ENCODE measurements around the gene XYLB.
A peak's percentile ranks its signal among the peaks of the same experiment; 100 is the strongest.
"Not testable (repeated sequence)": the region's sequence is repeated elsewhere in the genome, so short reads cannot be mapped to it uniquely, and the experiment has no call there.

Gene XYLB

DNA sequence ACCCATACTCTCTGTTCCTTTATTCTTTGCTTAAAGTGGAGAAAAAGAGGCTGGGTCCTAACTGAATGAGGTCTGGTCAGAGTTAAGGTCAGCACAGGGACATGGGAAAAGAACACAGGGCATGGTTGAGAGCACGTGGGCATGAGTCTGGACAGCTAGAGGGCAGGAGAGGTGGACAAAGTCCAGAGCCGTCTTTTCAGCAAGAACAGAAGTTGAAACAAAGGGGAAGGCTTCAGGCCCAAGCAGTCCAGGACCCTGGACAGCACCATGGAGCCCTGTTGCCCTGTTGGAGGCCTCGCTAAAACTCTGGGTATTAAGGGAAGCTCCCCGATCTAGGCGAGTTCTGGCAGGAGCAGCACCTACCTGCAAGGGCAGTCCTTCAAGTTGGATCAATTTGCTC lies 50.7 kb downstream of the XYLB start:
- no peaks in the 10 kb centered on the region for H3K4me1 ChIP-seq (ENCODE audit: control insufficient read depth, insufficient read depth, low read length, poor library complexity, severe bottlenecking)
- peaks cover 9% of the 10 kb centered on the region for H3K36me3 ChIP-seq (ENCODE audit: control insufficient read depth, insufficient read depth, low read length)
- no peak overlapping the region for H3K27ac ChIP-seq (ENCODE audit: low read depth, low read length, severe bottlenecking)
- H3K4me3 ChIP-seq (ENCODE audit: extremely low read depth, insufficient read depth, low read length, poor library complexity, severe bottlenecking): no peak overlapping the region
- no peaks in the 10 kb centered on the region for H3K9me3 ChIP-seq (ENCODE audit: control insufficient read depth, low read length)
- WGBS, 2 experiments (ENCODE audit: insufficient coverage in 2 of 2): 67 to 74% methylated on average over 5 of the region's 5 CpGs

DNA sequence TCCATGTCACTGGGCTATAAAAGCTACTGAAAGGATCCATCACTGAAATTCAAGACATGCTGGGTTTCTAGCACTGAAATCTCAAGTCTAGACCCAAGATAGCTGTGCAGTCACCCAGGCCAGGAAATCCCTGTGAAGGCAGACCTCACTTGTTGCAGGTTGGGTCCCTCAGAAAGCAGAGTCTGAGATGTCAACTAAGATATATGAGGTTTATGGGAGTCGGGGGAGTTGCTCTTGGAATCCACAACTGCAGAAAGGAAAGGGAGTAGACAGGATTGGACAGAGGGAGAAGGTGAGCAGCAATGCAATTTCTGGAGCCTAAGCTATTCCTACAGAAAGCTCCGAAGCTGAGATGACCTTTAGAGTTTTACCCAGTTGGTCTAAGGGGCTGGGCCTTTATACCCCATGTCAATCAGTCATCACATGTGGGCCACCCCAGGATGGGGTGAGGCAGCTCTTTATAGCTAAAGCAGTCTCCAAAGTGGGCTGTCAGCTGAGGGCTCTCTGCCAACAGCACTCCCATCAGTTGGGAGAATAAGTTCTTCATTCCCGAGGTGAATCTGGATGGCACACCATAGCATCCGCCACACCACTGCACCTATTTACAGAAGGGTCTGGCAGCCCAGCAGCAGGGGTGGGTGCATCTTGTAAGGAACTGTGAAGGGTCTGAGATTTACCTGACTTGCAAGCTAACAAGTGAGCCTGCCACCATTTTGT lies 54.8 kb downstream of the XYLB start:
- Histone ChIP-seq H3K36me3 (ENCODE audit: control insufficient read depth, insufficient read depth, low read length) (peaks cover 17% of the 10 kb centered on the region), H3K4me3 (ENCODE audit: extremely low read depth, insufficient read depth, low read length, poor library complexity, severe bottlenecking) (no peak overlapping the region), H3K4me1 (ENCODE audit: control insufficient read depth, insufficient read depth, low read length, poor library complexity, severe bottlenecking) (no peaks in the 10 kb centered on the region), H3K9me3 (ENCODE audit: control insufficient read depth, low read length) (peaks cover 3% of the 10 kb centered on the region), H3K27ac (ENCODE audit: low read depth, low read length, severe bottlenecking) (no peak overlapping the region)
- 78 to 93% methylated on average over 2 of the region's 4 CpGs for WGBS, 2 experiments (ENCODE audit: insufficient coverage in 2 of 2)

DNA sequence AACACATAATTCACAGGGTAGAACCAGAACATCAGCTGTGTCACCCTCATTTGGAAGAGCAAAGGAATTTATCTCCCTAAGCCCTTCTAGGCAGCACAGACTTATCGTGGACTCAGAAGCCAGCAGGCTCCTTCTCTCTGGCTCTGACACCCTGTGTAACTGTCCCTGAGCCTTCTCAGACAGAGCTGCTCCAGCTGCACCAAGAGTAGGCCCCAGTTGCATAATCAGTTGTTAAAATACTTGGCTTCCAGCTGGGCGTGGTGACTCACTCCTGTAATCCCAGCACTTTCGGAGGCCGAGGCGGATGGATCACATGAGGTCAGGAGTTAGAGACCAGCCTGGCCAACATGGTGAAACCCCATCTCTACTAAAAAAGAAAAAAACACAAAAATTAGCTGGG lies 57.7 kb downstream of the XYLB start:
- 84 to 90% methylated on average over 3 to 5 of the region's 5 CpGs for WGBS, 2 experiments (ENCODE audit: insufficient coverage in 2 of 2)
- no peak overlapping the region for H3K27ac ChIP-seq (ENCODE audit: low read depth, low read length, severe bottlenecking)

DNA sequence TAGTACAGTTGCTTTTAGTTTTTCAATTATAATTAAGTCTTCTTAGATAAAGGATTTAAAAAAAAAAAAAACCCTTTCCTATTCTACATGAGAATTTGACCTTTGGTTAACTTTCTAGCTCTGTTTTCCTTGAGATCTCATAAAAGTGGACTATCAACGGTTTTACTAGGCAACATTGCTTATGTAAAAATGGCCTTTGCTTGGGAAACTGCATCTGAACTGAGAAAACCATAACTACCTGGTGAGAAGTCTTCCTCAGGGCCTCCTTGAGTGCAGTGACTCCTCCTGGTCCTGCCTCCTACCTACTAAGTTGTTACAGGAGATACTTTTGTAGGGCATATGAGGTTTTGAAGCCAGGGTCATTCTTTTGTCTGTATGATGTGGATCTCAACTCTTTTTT lies 65.0 kb downstream of the XYLB start:
- H3K27ac ChIP-seq (ENCODE audit: low read depth, low read length, severe bottlenecking): no peak overlapping the region
- no peaks in the 10 kb centered on the region for H3K9me3 ChIP-seq (ENCODE audit: control insufficient read depth, low read length)
- H3K36me3 ChIP-seq (ENCODE audit: control insufficient read depth, insufficient read depth, low read length): no peaks in the 10 kb centered on the region
- no peaks in the 10 kb centered on the region for H3K4me1 ChIP-seq (ENCODE audit: control insufficient read depth, insufficient read depth, low read length, poor library complexity, severe bottlenecking)
- no peak overlapping the region for H3K4me3 ChIP-seq (ENCODE audit: extremely low read depth, insufficient read depth, low read length, poor library complexity, severe bottlenecking)
- WGBS, 2 experiments (ENCODE audit: insufficient coverage in 2 of 2): 71 to 100% methylated on average over 1 of the region's 1 CpG

More for the DNA sequence above, 57.7 kb downstream of the XYLB start:
- peaks cover 17% of the 10 kb centered on the region for H3K36me3 ChIP-seq (ENCODE audit: control insufficient read depth, insufficient read depth, low read length)
- no peaks in the 10 kb centered on the region for H3K4me1 ChIP-seq (ENCODE audit: control insufficient read depth, insufficient read depth, low read length, poor library complexity, severe bottlenecking)
- peaks cover 3% of the 10 kb centered on the region for H3K9me3 ChIP-seq (ENCODE audit: control insufficient read depth, low read length)
- no peak overlapping the region for H3K4me3 ChIP-seq (ENCODE audit: extremely low read depth, insufficient read depth, low read length, poor library complexity, severe bottlenecking)

DNA sequence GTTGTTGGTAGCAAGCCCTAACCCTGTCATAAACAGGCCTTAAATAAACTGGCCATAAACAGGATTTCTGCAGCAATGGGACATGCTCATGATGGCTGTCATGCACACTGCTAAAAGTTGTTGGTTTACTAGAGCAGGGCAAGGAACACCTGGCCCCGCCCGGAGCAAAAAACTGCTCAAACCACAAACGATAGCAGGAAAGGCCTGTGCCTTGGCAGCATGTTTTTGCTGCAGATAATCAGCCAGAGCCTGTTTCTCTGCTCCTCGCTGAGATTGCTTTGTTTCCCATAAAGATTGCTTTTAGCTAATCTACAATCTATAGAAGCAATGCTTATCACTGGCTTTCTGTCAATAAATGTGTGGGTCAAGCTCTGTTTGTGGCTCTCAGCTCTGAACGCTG lies 74.2 kb downstream of the XYLB start:
- H3K36me3 ChIP-seq (ENCODE audit: control insufficient read depth, insufficient read depth, low read length); H3K4me1 ChIP-seq (ENCODE audit: control insufficient read depth, insufficient read depth, low read length, poor library complexity, severe bottlenecking); H3K9me3 ChIP-seq (ENCODE audit: control insufficient read depth, low read length); H3K4me3 ChIP-seq (ENCODE audit: extremely low read depth, insufficient read depth, low read length, poor library complexity, severe bottlenecking); H3K27ac ChIP-seq (ENCODE audit: low read depth, low read length, severe bottlenecking): not testable (repeated sequence)
- 97 to 100% methylated on average over 2 to 5 of the region's 5 CpGs for WGBS, 2 experiments (ENCODE audit: insufficient coverage in 2 of 2)

DNA sequence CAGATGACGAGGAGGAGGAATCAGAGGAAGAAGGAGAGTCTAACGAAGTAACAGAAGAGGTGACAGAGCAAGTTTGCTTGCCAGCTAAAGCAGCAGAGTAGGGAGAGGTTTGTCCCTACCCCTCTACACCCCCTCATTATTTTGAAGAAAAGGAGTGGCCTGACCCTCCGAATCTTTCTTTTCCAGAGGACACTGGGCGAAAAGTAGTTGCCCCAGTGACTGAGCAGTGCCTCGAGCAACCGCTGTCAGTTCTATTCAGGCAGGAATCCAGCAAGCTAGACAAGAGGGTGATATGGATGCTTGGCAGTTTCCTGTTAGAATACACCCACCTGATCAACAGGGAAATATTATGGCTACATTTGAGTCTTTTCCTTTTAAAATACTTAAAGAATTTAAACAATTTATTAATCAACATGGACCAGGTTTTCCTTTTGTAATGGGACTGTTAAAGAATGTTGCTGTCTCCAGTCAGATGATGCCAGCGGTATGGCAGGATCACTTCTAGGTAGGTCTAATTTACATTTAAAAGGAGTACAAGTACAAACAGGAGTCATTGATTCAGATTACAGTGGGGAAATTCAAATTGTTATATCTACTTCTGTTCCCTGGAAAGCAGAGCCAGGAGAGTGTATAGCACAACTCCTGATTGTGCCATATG lies 75.2 kb downstream of the XYLB start:
- Histone ChIP-seq H3K4me1 (ENCODE audit: control insufficient read depth, insufficient read depth, low read length, poor library complexity, severe bottlenecking) (no peaks in the 10 kb centered on the region), H3K9me3 (ENCODE audit: control insufficient read depth, low read length) (no peaks in the 10 kb centered on the region), H3K27ac (ENCODE audit: low read depth, low read length, severe bottlenecking) (no peak overlapping the region), H3K4me3 (ENCODE audit: extremely low read depth, insufficient read depth, low read length, poor library complexity, severe bottlenecking) (no peak overlapping the region), H3K36me3 (ENCODE audit: control insufficient read depth, insufficient read depth, low read length) (no peaks in the 10 kb centered on the region)
- 45 to 57% methylated on average over 3 to 5 of the region's 7 CpGs for WGBS, 2 experiments (ENCODE audit: insufficient coverage in 2 of 2)

DNA sequence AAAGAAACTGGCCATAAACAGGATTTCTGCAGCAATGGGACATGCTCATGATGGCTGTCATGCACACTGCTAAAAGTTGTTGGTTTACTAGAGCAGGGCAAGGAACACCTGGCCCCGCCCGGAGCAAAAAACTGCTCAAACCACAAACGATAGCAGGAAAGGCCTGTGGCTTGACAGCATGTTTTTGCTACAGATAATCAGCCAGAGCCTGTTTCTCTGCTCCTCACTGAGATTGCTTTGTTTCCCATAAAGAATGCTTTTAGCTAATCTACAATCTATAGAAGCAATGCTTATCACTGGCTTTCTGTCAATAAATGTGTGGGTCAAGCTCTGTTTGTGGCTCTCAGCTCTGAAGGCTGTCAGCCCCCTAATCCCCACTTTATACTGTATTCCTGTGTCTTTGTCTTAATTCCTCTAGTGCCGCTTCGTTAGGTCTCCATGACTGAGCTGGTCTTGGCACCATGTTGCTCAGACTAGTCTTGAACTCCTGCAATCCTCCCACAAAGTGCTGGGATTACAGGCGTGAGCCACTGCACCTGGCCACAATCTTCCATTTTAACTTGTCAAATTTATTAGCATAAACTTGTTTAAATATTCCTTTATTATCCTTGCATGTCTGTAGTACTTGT lies 80.3 kb downstream of the XYLB start:
- not testable (repeated sequence) for H3K9me3 ChIP-seq (ENCODE audit: control insufficient read depth, low read length); H3K4me3 ChIP-seq (ENCODE audit: extremely low read depth, insufficient read depth, low read length, poor library complexity, severe bottlenecking); H3K36me3 ChIP-seq (ENCODE audit: control insufficient read depth, insufficient read depth, low read length); H3K4me1 ChIP-seq (ENCODE audit: control insufficient read depth, insufficient read depth, low read length, poor library complexity, severe bottlenecking)
- 87 to 89% methylated on average over 5 to 6 of the region's 6 CpGs for WGBS, 2 experiments (ENCODE audit: insufficient coverage in 2 of 2)
- peak overlapping the region; percentile 29 for H3K27ac ChIP-seq (ENCODE audit: low read depth, low read length, severe bottlenecking)

DNA sequence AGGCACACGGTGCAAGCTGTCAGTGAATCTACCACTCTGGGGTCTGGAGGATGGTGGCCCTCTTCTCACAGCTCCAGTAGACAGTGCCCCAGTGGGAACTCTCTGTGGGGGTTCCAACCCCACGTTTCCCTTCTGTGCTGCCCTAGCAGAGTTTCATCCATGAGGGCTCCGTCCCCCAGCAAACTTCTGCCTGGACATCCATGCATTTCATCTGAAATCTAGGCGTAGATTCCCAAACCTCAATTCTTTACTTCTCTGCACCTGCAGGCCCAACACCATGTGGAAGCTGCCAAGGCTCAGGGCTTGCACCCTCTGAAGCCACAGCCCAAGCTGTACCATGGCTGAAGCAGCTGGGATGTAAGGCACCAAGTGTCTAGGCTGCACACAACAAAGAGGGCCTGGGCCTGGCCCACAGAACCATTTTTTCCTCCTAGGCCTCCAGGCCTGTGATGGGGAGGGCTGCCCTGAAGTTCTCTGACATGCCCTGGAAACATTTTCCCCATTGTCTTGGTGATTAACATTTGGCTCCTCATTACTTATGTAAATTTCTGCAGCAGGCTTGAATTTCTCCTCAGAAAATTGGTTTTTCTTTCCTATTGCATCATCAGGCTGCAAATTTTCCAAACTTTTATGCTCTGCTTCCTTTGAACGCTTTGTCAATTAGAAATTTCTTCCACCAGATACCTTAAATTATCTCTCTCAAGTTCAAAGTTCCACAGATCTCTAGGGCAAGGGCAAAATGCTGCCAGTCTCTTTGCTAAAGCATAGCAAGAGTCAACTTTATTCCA lies 86.5 kb downstream of the XYLB start:
- H3K27ac ChIP-seq (ENCODE audit: low read depth, low read length, severe bottlenecking); H3K36me3 ChIP-seq (ENCODE audit: control insufficient read depth, insufficient read depth, low read length); H3K4me1 ChIP-seq (ENCODE audit: control insufficient read depth, insufficient read depth, low read length, poor library complexity, severe bottlenecking); H3K4me3 ChIP-seq (ENCODE audit: extremely low read depth, insufficient read depth, low read length, poor library complexity, severe bottlenecking): not testable (repeated sequence)
- peaks cover 28% of the 10 kb centered on the region for H3K9me3 ChIP-seq (ENCODE audit: control insufficient read depth, low read length)
- WGBS, 2 experiments (ENCODE audit: insufficient coverage in 2 of 2): 81 to 84% methylated on average over 3 of the region's 5 CpGs

DNA sequence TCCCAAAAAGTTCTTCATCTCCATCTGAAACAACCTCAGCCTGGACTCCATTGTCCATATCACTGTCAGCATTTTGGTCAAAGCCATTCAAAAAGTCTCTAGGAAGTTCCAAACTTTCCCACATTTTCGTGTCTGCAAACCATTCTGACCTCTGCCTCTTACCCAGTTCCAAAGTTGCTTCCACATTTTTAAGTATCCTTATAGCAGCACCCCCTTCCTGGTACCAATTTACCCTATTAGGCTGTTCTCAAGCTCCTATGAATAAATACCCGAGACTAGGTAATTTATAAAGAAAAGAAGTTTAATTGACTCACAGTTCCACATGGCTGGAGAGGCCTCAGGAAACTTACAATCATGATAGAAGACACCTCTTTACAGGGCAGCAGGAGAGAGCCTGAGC lies 87.1 kb downstream of the XYLB start:
- H3K36me3 ChIP-seq (ENCODE audit: control insufficient read depth, insufficient read depth, low read length); H3K4me1 ChIP-seq (ENCODE audit: control insufficient read depth, insufficient read depth, low read length, poor library complexity, severe bottlenecking); H3K4me3 ChIP-seq (ENCODE audit: extremely low read depth, insufficient read depth, low read length, poor library complexity, severe bottlenecking); H3K27ac ChIP-seq (ENCODE audit: low read depth, low read length, severe bottlenecking): not testable (repeated sequence)
- WGBS, 2 experiments (ENCODE audit: insufficient coverage in 2 of 2): 62% methylated on average over 1 of the region's 2 CpGs; no CpG with 5 or more reads in 1 of the 2 experiments
- peaks cover 33% of the 10 kb centered on the region for H3K9me3 ChIP-seq (ENCODE audit: control insufficient read depth, low read length)

DNA sequence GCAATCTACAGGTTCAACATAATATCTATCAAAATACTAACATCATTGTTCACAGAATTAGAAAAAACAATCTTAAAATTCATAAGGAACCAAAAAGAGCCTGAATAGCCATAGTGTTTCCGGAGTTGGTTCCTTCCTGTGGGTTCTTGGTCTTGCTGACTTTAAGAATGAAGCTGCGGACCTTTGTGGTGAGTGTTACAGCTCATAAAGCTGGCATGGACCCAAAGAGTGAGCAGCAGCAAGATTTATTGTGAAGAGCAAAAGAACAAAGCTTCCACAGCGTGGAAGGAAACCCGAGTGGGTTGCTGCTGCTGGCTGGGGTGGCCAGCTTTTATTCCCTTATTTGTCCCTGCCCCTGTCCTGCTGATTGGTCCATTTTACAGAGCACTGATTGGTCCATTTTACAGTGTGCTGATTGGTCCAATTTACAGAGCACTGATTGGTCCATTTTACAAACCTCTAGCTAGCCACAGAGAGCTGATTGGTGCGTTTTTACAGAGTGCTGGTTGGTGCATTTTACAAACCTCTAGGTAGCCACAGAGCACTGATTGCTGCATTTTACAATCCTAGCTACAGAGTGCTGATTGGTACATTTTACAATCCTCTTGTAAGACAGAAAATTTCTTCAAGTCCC lies 92.0 kb downstream of the XYLB start:
- not testable (repeated sequence) for H3K4me1 ChIP-seq (ENCODE audit: control insufficient read depth, insufficient read depth, low read length, poor library complexity, severe bottlenecking); H3K36me3 ChIP-seq (ENCODE audit: control insufficient read depth, insufficient read depth, low read length); H3K27ac ChIP-seq (ENCODE audit: low read depth, low read length, severe bottlenecking); H3K4me3 ChIP-seq (ENCODE audit: extremely low read depth, insufficient read depth, low read length, poor library complexity, severe bottlenecking)
- H3K9me3 ChIP-seq (ENCODE audit: control insufficient read depth, low read length): peaks cover 26% of the 10 kb centered on the region
- 86 to 91% methylated on average over 4 to 5 of the region's 5 CpGs for WGBS, 2 experiments (ENCODE audit: insufficient coverage in 2 of 2)
